Astrocyte (in vitro differentiated cells and primary cell): ENCODE measurements around the gene EMC10. TPM values are rescaled to one million over a fixed set of nuclear protein-coding genes. Genes with fewer than 3 reads are reported as not detected.
"Not testable (repeated sequence)": the region's sequence is repeated elsewhere in the genome, so short reads cannot be mapped to it uniquely, and the experiment has no call there.

Experiments used
- DNase-seq: peaks from one replicate; pipeline ENCODE4 v3.0.0-alpha.2; 2010; ENCODE audit warnings: low read depth
- FAIRE-seq: peaks from 2 replicates; lab custom pipeline; 2011; peaks lifted over from hg19 to GRCh38; lab: Jason Lieb, UNC
- H2AFZ ChIP-seq: 2 replicates; pipeline ENCODE4 v1.6.0; 2012; ENCODE audit warnings: low read depth, low read length, inconsistent platforms
- H3K27ac ChIP-seq: 2 replicates; pipeline ENCODE4 v1.5.1; 2011; ENCODE audit warnings: low read depth, low read length, inconsistent platforms
- H3K27me3 ChIP-seq: 2 replicates; pipeline ENCODE4 v1.6.0; 2011; ENCODE audit warnings: low read length, inconsistent platforms; ENCODE audit not compliant: insufficient read depth
- H3K36me3 ChIP-seq: 2 replicates; pipeline ENCODE4 v1.5.1; 2011; ENCODE audit warnings: low read length, inconsistent platforms; ENCODE audit not compliant: insufficient read depth
- H3K4me1 ChIP-seq: 2 replicates; pipeline ENCODE4 v1.5.1; 2011; ENCODE audit warnings: low read length, inconsistent platforms; ENCODE audit not compliant: insufficient read depth
- H3K4me2 ChIP-seq: 2 replicates; pipeline ENCODE4 v1.6.0; 2012; ENCODE audit warnings: low read length, inconsistent platforms
- H3K4me3 ChIP-seq: 2 replicates; pipeline ENCODE4 v1.5.1; 2011; ENCODE audit warnings: low read depth, mild to moderate bottlenecking, low read length, inconsistent platforms; ENCODE audit not compliant: insufficient read depth
- H3K79me2 ChIP-seq: 2 replicates; pipeline ENCODE4 v1.6.0; 2012; ENCODE audit warnings: mild to moderate bottlenecking, low read length, inconsistent platforms; ENCODE audit not compliant: insufficient read depth
- H3K9ac ChIP-seq: 2 replicates; pipeline ENCODE4 v1.6.0; 2012; ENCODE audit warnings: mild to moderate bottlenecking, low read length, inconsistent platforms
- H3K9me3 ChIP-seq: 2 replicates; pipeline ENCODE4 v1.5.1; 2012; ENCODE audit warnings: low read depth, mild to moderate bottlenecking, low read length, inconsistent platforms; ENCODE audit not compliant: insufficient read depth
- H4K20me1 ChIP-seq: 2 replicates; pipeline ENCODE4 v1.6.0; 2012; ENCODE audit warnings: low read length, inconsistent platforms; ENCODE audit not compliant: insufficient read depth
- H3K27ac Mint-ChIP-seq: one replicate; pipeline ENCODE4 v1.8.0; 2021; ENCODE audit warnings: mild to moderate bottlenecking, mixed read lengths; ENCODE audit not compliant: unreplicated experiment
- H3K27me3 Mint-ChIP-seq: one replicate; pipeline ENCODE4 v1.8.0; 2021; ENCODE audit warnings: low read depth, mixed read lengths; ENCODE audit not compliant: unreplicated experiment
- H3K36me3 Mint-ChIP-seq: one replicate; pipeline ENCODE4 v1.8.0; 2021; ENCODE audit warnings: low read depth, mixed read lengths; ENCODE audit not compliant: unreplicated experiment
- H3K4me1 Mint-ChIP-seq: one replicate; pipeline ENCODE4 v1.8.0; 2021; ENCODE audit warnings: low read depth, mixed read lengths; ENCODE audit not compliant: unreplicated experiment
- H3K4me3 Mint-ChIP-seq: one replicate; pipeline ENCODE4 v1.8.0; 2021; ENCODE audit warnings: mild to moderate bottlenecking, moderate library complexity, mixed read lengths; ENCODE audit not compliant: unreplicated experiment
- H3K9me3 Mint-ChIP-seq: one replicate; pipeline ENCODE4 v1.8.0; 2021; ENCODE audit warnings: mild to moderate bottlenecking, mixed read lengths; ENCODE audit not compliant: unreplicated experiment
- CTCF ChIP-seq: IDR thresholded peaks from 2 replicates; pipeline ENCODE4 v1.5.1; 2011; ENCODE audit warnings: low read depth, mild to moderate bottlenecking, inconsistent platforms, low read length, moderate library complexity; ENCODE audit not compliant: insufficient read depth
- EZH2 ChIP-seq: IDR thresholded peaks from 2 replicates; pipeline ENCODE4 v1.6.1; 2012; ENCODE audit warnings: mild to moderate bottlenecking, low read length, inconsistent platforms; ENCODE audit not compliant: insufficient read depth
- total RNA-seq: library from RNA; stranded (reverse); gene quantifications from 2 replicates; pipeline ENCODE4 v1.2.1, GENCODE V29; 2021

EMC10 gene
- total RNA-seq, 1 donor from 2014 or later = not detected

GRCh38 chr19:50468818-50469217, 7.5 kb upstream of the EMC10 start:
- Histone ChIP-seq H3K36me3 (no peaks in the 10 kb centered on the region), H4K20me1 (no peaks in the 10 kb centered on the region), H3K27ac (no peak overlapping the region), H3K9ac (no peak overlapping the region), H3K27me3 (no peaks in the 10 kb centered on the region), H2AFZ (no peak overlapping the region), H3K79me2 (no peaks in the 10 kb centered on the region), H3K4me2 (no peak overlapping the region), H3K9me3 (no peaks in the 10 kb centered on the region), H3K4me3 (no peak overlapping the region), H3K4me1 (no peaks in the 10 kb centered on the region)
- no peaks in the 10 kb centered on the region for H3K27me3 Mint-ChIP-seq
- no peak overlapping the region for H3K4me3 Mint-ChIP-seq
- TF ChIP-seq EZH2 (no peak), CTCF (no peak)
- H3K9me3 Mint-ChIP-seq = peaks cover 23% of the 10 kb centered on the region
- H3K36me3 Mint-ChIP-seq = no peaks in the 10 kb centered on the region
- no peak for FAIRE-seq
- H3K4me1 Mint-ChIP-seq = no peaks in the 10 kb centered on the region
- H3K27ac Mint-ChIP-seq = no peak overlapping the region
- no peak for DNase-seq

- not testable (repeated sequence) for H3K36me3 Mint-ChIP-seq, H3K27me3 Mint-ChIP-seq, H3K27ac Mint-ChIP-seq, H3K27me3 ChIP-seq, H3K4me3 ChIP-seq, H3K4me2 ChIP-seq, H3K9ac ChIP-seq, H2AFZ ChIP-seq, H3K9me3 ChIP-seq, H3K36me3 ChIP-seq, H3K4me3 Mint-ChIP-seq, H3K27ac ChIP-seq, FAIRE-seq, DNase-seq, H3K4me1 Mint-ChIP-seq, H3K4me1 ChIP-seq
- Histone ChIP-seq H3K79me2 (peaks cover 13% of the 10 kb centered on the region), H4K20me1 (peaks cover 13% of the 10 kb centered on the region)
- H3K9me3 Mint-ChIP-seq = peaks cover 27% of the 10 kb centered on the region
Observed at GRCh38 chr19:50473336-50473735, 3.0 kb upstream of the EMC10 start.

GRCh38 chr19:50475101-50475568, 1.2 kb upstream of the EMC10 start:
- no peak overlapping the region for H3K4me3 ChIP-seq
- H3K4me1 Mint-ChIP-seq = no peaks in the 10 kb centered on the region
- H3K27ac ChIP-seq = no peak overlapping the region
- no peak for DNase-seq
- peaks cover 16% of the 10 kb centered on the region for H4K20me1 ChIP-seq
- no peaks in the 10 kb centered on the region for H3K27me3 Mint-ChIP-seq
- H3K79me2 ChIP-seq = peaks cover 25% of the 10 kb centered on the region
- H3K36me3 Mint-ChIP-seq = no peaks in the 10 kb centered on the region
- no peak overlapping the region for H2AFZ ChIP-seq
- no peak for FAIRE-seq
- H3K9me3 ChIP-seq = no peaks in the 10 kb centered on the region
- H3K4me2 ChIP-seq = no peak overlapping the region
- no peaks in the 10 kb centered on the region for H3K27me3 ChIP-seq
- no peak overlapping the region for H3K27ac Mint-ChIP-seq
- TF ChIP-seq EZH2 (no peak), CTCF (no peak)
- peaks cover 24% of the 10 kb centered on the region for H3K9me3 Mint-ChIP-seq
- H3K36me3 ChIP-seq = no peaks in the 10 kb centered on the region
- H3K4me3 Mint-ChIP-seq = no peak overlapping the region
- no peak overlapping the region for H3K9ac ChIP-seq
- H3K4me1 ChIP-seq = peaks cover 5% of the 10 kb centered on the region
